ENCODE data around the gene MARCHF7.
"Not testable (repeated sequence)": the region's sequence is repeated elsewhere in the genome, so short reads cannot be mapped to it uniquely, and the experiment has no call there.

MARCHF7 gene, protein sequence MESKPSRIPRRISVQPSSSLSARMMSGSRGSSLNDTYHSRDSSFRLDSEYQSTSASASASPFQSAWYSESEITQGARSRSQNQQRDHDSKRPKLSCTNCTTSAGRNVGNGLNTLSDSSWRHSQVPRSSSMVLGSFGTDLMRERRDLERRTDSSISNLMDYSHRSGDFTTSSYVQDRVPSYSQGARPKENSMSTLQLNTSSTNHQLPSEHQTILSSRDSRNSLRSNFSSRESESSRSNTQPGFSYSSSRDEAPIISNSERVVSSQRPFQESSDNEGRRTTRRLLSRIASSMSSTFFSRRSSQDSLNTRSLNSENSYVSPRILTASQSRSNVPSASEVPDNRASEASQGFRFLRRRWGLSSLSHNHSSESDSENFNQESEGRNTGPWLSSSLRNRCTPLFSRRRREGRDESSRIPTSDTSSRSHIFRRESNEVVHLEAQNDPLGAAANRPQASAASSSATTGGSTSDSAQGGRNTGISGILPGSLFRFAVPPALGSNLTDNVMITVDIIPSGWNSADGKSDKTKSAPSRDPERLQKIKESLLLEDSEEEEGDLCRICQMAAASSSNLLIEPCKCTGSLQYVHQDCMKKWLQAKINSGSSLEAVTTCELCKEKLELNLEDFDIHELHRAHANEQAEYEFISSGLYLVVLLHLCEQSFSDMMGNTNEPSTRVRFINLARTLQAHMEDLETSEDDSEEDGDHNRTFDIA

DNA sequence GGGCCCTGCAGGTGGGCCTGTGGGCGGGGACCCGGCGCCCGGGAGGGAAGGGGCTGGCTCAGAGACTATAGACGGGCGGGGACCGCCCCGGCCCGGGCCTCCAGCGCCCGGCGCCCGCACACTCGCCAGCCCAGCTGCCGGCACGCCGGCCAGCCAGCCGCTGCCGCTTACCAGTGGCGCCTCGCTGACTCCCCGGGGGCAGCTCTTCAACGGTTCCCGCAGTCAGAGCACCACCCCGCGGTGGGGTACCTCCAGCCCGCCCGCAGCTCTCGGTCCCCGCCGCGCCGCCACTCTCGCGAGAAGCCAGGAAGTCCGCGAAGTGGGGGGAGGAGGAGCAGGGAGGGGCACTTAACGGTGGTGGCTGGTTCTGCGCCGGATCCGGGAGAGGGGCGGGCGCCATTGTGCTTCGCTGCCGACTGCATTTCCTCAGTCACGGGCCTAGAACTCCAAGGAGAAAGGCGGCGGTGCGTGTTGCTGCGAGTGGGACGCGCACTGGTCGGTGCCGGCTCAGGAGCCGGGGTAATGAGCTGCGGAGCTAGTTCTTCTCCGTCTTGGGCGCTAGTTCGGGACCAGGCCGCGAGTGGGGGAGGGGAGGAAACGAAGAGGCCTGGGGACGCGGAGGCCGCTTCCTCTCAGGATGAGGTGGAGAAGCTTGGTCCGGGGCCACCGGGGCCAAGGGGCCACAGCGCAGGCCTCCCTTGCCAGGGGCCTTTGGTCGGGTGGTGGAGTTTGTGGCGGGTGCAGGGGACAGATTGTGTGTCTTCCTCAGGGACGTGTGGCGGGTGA is at the start of gene MARCHF7:
Gene MARCHF7, plus strand, starts transcription at position 364 of the 786 bp plus-strand sequence. CDS start 16,517 bp downstream, outside the sequence.
- DNase-seq = peak; percentile 46 to 97 (median 91)

DNA sequence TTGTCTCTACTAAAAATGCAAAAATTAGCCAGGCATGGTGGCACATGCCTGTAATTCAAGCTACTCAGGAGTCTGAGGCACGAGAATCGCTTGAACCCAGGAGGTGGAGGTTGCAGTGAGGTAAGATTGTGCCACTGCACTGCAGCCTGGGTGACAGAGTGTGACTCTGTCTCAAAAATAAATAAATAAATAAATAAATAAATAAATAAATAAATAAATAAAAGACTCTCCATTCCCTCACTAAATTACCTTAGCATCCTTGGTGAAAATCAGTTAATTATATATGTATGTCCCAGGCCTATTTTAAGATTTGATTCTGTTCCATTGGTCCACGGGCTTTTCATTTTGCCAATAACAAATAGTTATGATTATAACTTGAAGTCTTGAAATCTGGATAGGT is 44.9 kb upstream of the MARCHF7 start:
- not testable (repeated sequence) for DNase-seq

DNA sequence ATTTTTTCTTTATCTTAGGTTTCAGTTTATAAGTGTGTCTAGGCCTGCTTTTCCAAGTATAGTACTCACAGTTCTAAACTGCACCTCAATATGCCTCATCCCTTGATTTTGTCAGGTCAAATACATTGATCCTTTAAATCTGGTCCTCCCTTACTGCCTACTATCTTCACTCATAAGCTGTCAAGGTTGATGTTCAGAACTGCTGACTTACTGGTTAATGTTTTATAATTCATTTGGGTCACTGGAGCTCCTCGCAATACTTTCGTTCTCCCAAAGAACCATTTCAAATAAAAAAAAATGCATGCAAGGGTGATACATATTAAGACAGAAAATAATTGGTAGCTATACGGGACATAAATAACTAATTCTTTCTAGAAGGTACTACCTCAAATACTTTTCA is 41.3 kb upstream of the MARCHF7 start:
- no peak for DNase-seq

DNA sequence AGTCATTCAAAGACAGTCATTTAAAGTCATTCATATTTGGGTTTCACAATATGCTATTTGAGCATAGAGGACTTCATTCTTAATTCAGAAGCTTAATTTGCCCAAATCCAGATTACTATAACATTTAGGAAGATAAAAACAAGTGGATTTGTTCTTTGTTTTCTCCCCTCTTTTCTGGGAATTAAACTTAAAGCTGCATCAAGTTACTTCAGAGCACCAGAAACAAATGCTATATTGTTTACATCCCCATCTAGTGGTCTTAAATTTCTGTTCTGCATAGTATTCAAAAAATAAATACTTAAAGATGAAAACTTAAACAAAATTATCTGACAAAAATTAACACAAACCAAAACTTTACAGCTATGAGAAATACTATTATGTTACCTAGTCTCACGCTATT is 34.7 kb upstream of the MARCHF7 start:
- peak in 1 of 51 donors; percentile 1 for DNase-seq

DNA sequence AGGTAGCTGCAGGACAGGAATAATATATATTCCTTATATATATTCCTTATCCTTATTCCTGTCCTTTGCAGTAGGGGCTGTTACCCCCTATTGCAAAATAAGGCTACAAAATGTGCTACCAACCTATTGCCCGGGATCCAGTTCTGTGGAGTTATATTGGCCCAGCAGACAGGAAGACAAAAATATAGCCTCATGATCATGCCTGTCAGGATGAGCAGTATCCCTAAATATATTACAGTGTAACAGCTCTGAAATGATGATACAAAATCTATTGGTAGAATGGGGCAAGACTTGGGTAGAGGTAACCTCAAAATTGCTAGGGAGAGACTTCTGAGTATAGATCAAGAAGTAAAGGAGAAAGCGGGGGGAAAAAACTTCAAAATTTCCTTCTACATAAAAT is 31.6 kb upstream of the MARCHF7 start:
- no peak for DNase-seq

DNA sequence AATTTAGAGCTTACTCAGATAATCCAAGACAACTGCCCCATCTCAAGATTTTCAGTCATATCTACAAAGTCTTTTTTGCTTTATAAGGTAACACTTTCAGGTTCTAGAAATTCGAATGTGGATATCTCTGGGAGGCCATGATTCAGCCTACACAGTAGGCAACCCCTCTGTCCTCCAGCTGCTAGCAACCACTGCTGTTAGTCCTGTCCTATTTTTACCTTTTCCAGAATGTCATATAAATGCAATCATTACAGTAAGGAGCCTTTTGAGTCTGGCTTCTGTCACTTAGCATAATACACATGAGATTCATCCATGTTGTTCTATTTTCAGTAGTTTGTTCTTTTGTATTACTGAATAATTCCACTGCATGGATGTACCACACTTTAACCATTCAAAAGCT is 28.5 kb upstream of the MARCHF7 start:
- DNase-seq = no peak

DNA sequence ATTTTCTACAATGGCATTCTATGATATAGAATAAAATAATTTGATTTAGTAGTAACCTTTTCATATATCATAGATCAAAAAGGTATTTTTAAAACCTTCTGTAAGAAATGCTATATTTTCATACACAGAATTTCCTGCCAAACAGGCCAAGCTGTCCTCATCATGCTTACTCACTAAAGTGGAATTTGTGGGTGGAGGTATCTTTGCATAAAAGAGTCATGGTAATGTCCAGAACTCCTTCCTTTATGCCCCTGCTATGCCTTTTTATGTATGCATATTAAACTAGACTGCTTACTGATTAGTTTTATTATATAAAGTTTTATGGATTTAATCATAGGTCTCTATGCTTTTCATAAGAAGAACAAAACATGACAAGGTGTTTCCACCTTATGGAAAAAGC is 27.5 kb upstream of the MARCHF7 start:
- DNase-seq = no peak

DNA sequence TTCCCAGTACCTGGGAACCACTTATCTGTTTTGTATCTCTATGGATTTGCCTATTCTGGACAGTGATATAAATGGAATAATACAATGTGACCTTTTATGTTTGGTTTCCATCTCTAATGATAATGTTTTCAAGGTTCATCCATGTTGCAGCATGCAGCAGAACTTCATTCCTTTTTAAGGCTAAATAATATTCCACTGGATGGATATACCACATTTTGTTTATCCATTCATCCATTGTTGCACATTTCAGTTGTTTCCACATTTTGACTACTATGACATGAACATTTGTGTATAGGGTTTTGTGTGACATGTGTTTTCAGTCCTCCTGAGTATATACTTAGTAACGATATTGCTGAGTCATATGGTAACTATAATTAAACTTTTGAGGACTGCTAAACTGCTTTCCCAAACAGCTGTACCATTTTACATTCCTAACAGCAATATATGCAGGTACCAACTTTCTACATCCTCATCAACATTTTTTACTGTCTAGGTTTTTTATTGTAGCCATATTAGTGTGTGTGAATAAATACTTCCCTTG is 17.7 kb upstream of the MARCHF7 start:
- no peak for DNase-seq

DNA sequence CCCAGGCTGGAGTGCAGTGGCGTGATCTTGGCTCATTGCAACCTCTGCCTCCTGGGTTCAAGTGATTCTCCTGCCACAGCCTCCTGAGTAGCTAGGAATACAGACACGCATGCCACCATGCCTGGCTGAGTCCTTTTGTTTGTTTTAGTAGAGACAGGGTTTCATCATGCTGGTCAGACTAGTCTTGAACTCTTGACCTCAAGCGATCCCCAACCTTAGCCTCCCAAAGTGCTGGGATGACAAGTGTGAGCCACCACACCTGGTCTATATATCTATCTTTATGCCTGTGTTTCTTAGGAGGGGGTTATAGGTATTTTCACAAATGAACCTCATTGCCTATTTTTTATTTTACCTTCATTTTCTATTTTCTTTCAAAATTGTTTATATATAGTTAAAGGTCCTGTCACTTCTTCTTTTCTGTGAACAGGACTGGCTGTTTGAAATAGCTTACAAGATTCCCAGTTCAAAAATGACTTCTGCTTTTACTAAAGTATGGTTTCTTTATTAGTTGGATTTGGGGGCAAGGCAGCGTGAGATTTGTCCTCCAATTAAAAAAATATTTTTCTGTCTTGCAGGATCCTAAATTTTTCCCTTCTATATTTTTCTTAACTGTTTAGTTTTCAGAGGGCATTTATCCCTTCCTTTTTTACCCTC is 16.4 kb upstream of the MARCHF7 start:
- no peak for DNase-seq

DNA sequence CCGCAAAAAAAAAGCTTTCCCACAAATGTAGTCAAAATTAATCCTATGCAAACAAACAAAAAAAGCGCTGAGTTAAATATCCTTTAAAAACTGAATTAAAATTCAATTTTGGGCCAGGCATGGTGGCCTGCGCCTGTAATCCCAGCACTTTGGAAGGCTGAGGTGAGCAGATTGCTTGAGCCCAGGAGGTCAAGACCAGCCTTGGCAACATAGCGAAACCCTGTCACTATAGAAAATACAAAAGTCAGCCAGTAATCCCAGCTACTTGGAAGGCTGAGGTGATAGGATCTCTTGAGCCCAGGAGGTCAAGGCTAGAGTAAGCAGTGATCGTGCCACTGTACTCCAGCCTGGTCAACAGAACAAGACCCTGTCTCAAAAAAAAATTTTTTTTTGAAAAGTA is 8.8 kb upstream of the MARCHF7 start:
- no peak for DNase-seq

DNA sequence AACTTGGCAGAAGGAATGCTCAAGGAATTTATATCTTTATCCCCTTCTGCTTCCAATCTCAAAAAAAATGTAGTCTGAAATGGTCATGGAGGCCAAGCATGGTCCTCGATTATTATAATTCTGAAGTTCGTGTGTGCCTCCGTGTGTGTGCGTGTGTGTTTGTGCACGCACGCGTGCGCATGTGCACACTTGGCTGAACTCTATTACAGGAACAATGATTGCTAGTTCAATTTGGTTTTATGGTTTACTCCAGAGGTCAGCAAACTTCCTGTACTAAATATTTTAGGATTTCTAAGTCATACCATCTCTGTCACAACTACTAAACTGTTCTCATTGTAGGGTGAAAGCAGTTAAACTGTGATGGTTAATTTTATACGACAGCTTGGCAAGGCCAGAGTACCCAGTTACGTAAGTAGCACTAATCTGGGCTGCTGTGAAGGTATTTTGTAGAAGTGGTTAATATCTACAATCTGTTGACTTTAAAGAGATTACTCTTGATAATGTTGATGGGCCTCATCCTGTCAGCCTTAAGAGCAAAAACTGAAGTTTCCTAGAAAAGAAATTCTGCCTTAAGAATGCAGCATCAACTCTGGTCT is 5.8 kb upstream of the MARCHF7 start:
- DNase-seq = no peak

DNA sequence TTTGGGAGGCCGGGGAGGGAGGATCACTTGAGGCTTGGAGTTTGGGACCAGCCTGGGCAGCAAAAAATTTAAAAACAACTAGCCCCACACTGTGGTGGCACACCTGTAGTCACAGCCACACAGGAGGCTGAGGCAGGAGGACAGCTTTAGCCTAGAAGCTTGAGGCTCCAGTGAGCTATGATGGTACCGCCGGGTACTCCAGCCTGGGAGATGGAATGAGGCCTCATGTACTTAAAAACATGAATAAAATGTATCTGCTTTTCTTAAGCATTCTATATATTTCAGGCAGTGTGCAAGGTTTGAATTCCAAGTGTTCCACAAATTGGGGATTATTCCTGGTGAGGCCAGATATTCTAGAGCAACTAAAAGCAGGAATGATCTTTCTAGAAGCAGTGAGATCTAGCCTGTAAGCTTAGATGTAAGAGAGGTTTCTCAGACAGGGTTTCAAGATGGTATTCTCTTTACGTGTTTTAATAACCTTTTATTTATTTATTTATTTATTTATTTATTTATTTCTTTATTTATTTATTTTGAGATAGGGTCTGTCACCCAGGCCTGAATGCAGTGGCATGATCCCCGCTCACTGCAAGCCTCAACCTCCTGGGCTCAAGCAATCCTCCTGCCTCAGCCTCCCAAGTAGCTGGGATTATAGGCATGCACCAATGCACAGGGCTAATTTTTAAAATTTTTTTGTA is 4.1 kb upstream of the MARCHF7 start:
- DNase-seq = no peak

DNA sequence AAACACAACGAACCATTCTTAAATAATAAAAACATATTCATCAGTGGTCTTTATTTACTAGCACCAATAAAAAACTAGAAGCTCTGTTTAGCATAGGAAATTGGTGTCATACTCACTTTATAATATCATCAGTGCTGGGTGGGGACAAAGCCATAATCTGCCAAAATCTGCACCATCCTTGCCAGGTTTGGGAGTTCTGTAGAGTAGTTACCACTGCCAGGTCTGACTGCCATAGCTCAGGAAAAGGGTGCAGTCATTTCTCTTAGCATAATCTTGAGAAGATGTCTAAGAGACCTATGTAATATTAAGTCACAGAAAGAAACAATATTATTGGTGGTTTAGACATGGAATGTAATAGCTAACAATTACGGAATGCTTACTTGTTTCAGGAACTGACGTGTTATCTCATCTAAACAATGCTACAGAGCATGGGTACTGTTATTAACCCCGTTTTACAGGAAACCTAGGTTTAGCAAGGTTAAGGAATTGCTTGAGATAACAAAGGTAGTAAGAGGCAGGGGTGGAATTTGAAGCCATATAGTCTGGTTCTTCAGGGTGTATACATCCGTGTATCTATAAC is 1.6 kb upstream of the MARCHF7 start:
- no peak for DNase-seq

DNA sequence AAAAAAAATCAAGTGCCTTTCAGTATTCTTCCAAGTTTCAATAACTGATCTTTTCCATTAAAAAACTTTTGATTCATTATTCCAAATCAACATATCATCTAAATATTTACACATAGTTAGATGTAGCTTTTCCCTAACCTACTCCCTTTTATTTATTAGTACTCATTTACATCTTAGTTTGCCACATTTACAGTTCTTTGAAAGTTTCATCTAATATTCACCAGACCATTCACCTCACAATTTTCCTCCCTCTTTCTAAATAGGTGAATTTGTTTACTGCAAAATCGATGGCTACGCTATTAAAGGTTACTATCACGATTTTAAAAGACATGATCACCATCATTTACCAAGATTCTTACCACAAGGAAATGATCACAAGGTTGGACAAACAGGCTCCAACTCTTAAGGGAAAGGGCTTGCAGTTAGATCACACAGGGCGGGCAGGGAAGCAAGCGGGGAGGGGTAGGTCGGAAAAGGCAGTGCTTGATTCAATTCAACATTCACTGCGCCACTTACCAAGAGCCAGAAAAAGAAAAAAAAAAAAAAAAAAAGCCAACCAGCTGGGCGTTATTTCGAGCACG is 654 bp upstream of the MARCHF7 start:
- DNase-seq = peak in 4 of 51 donors; percentile 47 to 84 (median 53)

DNA sequence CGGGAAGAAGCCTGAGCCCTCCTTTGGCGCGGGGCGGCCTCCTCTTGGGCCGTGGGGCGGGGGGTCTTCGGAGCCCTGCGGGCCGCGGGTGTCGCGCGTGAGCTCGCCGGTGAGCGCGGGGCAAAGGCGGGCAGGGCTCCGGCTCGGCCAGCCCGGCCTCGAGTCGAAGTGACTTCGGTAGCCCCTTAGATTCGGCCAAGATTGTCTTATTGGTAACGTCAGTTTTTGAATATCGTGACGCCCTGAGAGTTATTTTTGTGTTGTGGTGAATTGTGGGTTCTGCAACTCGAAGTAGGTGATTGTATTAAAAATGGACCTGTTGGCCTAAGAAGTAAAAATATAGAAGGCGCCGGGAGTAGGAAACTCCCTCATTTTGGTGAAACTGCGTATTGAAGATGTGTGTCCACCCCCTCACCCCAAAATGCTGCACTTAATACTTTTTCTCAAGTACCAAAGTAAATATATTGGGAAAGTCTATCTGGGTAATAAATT is 669 bp downstream of the MARCHF7 start:
- DNase-seq = peak in 3 of 51 donors; percentile 36 to 81 (median 60)

DNA sequence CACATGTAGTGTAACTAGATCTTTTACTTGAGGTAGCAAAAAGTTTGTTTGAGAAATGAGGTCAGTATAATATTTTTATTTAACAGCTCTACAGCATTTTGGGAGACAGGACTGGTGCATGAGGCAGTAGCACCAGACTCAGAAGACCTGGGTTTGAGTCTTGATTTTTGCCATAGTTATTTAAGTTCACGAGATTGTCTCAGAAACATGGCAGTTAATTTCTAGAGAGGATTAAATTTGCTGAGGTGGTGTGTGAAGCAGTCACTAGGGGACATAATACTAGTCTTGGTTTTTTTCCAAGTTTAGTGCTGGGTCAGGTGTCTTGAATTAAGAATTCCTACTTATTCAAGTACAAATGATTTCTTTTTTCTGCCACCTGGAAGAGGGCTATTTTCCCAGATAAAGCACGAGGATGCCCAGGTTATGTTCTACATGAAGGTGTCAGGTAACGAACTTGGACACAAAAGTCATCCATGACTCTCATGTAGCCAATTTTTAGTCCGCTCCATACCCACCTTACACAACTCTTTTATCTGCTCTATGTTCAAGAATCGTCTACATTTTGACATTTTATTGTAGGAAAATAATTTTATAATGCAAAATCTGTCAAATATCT is 1.4 kb downstream of the MARCHF7 start:
- no peak for DNase-seq

DNA sequence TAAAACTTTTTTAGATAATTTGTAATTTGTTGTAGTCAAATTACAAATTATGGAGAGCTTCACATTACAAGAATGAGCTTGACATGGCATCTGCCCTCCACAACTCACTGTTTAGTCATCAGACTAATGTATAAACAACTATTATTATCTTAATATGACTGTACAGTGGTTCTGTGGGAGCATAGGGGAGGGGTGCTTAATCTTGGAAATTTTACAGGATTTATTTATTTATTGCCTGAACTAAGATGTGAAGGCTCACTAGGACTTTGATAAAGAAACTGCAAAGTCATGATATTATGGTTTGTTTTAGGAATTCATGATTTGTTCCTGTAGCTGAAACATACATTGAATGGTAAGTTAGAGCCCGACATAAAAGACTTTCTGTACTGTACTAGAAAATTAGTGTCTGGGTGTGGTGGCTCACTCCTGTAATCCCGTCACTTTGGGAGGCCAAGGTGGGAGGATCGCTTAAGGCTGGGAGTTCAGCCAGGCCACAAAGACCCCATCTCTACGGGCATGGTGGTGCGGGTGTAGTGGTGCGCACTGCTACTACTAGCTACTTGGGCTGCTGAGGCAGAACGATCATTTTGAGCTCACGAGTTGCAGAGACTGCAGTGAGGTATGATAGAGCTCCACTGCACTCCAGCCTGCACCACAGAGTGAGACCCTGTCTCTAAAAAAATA is 2.1 kb downstream of the MARCHF7 start:
- no peak for DNase-seq

DNA sequence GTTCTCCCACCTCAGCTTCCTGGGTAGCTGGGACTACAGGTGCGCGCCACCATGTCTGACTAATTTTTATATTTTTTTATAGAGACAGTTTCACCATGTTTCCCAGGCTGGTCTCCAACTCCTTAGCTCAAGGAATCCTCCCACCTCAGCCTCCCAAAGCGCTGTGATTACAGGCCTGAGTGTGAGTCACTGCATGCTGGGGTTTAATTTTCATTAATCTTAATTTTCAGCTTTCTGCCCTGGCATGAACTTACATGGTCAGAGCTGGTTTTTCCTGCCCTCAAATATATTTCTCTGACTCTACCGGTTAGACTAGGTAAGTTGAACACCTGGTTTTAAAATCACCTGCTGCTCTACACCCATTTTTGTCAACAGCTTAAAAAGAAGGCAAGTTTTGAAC is 3.1 kb downstream of the MARCHF7 start:
- DNase-seq = no peak

Data from hypothalamus (tissue), 51 donors.